Keratinocyte (primary cell): ENCODE data around the gene MIS18BP1.

Experiments used
- CTCF ChIP-seq, 3 experiments: IDR thresholded peaks in 1 of 3; conservative IDR thresholded peaks in 1 of 3; optimal IDR thresholded peaks in 1 of 3; 2 replicates in 2 of 3; 3 replicates in 1 of 3; pipeline versions ENCODE3 to v1.5.1; 2011; ENCODE audit warnings: low read length in 3 of 3, mild to moderate bottlenecking in 3 of 3, moderate library complexity in 2 of 3, control low read depth in 1 of 3, inconsistent platforms in 1 of 3; ENCODE audit not compliant: insufficient read depth in 2 of 3; ENCODE audit errors: extremely low read depth in 1 of 3
- EZH2 ChIP-seq: IDR thresholded peaks from one replicate; pipeline ENCODE4 v1.6.1; 2012; ENCODE audit warnings: inconsistent platforms, mild to moderate bottlenecking, low read length, moderate library complexity

GRCh38 chr14:45198551-45198950, 54.5 kb downstream of the MIS18BP1 start:
- TF ChIP-seq CTCF (optimal IDR thresholded peaks at IDR 0.05 in 1 of 3, IDR thresholded peaks at IDR 0.05 in 1 of 3, conservative IDR thresholded peaks at IDR 0.05 in 1 of 3; ENCODE audit: extremely low read depth in 1 of 3, insufficient read depth in 2 of 3, low read length in 3 of 3): no peak
- no peak for TF ChIP-seq EZH2
